Measurements from ENCODE around the gene CDH10.

Gene CDH10

GRCh38 chr5:24602188-24602587 is 42.6 kb downstream of the CDH10 start:
- no peak for DNase-seq (ENCODE audit: low read depth in 2 of 2)

- DNase-seq (ENCODE audit: low read depth in 2 of 2): no peak
These were observed 45.8 kb downstream of the CDH10 start for GRCh38 chr5:24598956-24599355.

GRCh38 chr5:24595329-24595728 is 49.4 kb downstream of the CDH10 start:
- no peak for DNase-seq (ENCODE audit: low read depth in 2 of 2)

GRCh38 chr5:24591426-24591825 is 53.4 kb downstream of the CDH10 start:
- DNase-seq (ENCODE audit: low read depth in 2 of 2): no peak

GRCh38 chr5:24589566-24589965 is 55.2 kb downstream of the CDH10 start:
- DNase-seq (ENCODE audit: low read depth in 2 of 2): no peak

GRCh38 chr5:24585751-24586150 is 59.0 kb downstream of the CDH10 start:
- no peak for DNase-seq (ENCODE audit: low read depth in 2 of 2)

- DNase-seq (ENCODE audit: low read depth in 2 of 2): no peak
These were observed 73.5 kb downstream of the CDH10 start for GRCh38 chr5:24571302-24571701.

- no peak for DNase-seq (ENCODE audit: low read depth in 2 of 2)
These were observed 77.8 kb downstream of the CDH10 start for GRCh38 chr5:24566933-24567332.

DNA sequence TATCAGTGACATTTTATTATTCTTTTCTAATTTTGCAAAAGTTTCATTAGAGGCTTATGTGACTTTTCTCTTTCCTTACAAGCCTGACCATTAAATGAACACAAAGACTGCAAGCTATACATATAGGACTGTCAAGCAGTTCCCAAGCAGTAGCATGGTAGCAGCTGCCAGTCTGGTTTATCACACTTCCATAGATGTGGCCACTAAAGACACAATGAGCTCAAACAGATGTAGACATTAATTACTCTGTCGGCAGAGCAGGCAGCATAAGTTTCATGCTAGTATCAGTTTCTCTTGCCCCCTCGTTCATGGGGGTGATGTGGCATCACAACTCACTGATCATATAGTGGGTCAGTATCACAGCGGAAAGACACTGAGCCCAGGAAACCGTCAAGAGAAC is 89.5 kb downstream of the CDH10 start:
- no peak for DNase-seq (ENCODE audit: low read depth in 2 of 2)

GRCh38 chr5:24547132-24547531 is 97.6 kb downstream of the CDH10 start:
- no peak for DNase-seq (ENCODE audit: low read depth in 2 of 2)

- no peak for DNase-seq (ENCODE audit: low read depth in 2 of 2)
These were observed 105.2 kb downstream of the CDH10 start for GRCh38 chr5:24539613-24540012.

DNA sequence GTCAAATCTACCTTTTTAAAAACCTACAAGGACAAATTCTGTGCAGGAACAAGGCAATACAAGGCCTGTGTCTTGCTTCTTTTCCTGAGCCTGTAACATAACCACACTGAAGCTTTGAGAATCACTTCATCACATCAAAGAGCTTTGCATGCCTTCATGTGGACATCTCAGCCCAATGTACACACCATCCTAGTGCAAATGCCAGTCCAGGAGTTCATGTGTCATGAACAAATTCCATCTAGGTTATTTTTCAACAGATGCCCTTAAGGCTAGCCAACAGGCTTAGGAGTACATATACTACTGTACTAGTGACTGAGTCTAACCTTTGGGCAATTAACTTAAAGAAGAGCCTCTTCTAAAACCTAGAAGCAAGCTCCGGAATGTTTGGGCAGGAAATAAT is 106.4 kb downstream of the CDH10 start:
- DNase-seq (ENCODE audit: low read depth in 2 of 2): no peak

DNA sequence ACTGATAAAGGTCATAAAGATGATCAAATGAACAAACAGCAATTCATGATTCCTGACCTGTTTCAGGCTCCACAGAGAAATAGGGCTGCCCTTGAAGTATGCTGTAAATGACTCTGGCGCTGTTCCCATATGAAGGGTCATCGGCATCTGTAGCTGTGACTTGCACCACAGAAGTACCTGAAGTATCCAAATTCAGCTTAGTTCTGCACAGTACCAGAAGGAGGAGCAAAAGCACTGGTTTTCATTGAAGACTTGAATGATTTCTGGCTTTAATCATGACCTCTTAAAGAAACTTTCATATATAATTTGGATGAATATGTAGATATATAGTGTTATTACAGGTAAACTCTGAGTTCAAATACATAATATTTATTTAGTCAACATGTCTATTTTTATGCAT is 109.1 kb downstream of the CDH10 start:
- no peak for DNase-seq (ENCODE audit: low read depth in 2 of 2)

DNA sequence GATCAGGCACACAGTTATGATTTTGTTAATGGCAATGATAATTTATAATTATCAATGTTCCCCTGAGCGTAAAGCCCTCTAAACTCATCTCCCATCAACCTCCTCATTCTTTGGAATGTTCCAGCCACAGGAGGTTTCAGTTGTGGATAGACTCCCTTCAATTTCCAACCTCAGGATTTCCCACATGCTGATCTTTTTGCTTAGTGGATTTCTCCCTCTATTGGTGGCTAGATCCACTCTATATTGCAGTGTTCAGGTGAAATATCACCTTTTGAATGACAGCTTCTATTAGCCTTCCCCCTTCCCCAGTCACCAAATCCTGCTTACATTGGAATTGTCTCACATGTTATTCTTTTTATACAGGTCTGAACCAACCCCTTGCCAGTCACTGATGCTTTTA is 113.9 kb downstream of the CDH10 start:
- DNase-seq (ENCODE audit: low read depth in 2 of 2): no peak

- no peak for DNase-seq (ENCODE audit: low read depth in 2 of 2)
These were observed 119.4 kb downstream of the CDH10 start for GRCh38 chr5:24525414-24525813.

DNA sequence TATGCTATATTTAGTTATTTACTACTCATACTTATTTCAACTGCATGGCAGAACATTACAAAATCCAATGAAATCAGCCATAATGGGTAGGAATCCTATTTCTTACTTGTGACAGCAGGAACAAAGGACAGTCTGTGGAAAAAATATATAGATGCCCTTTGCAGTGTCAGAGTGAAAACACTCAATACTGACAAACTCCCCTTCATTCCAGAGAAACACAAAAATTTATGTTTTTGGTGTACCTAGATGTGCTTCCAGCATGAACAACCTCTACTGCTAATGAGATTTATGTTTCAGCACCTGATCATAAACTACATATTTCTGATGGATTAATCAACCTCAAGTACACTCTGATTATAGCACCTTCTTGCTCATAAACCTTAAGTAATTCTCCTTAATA is 132.4 kb downstream of the CDH10 start:
- DNase-seq (ENCODE audit: low read depth in 2 of 2): no peak

DNA sequence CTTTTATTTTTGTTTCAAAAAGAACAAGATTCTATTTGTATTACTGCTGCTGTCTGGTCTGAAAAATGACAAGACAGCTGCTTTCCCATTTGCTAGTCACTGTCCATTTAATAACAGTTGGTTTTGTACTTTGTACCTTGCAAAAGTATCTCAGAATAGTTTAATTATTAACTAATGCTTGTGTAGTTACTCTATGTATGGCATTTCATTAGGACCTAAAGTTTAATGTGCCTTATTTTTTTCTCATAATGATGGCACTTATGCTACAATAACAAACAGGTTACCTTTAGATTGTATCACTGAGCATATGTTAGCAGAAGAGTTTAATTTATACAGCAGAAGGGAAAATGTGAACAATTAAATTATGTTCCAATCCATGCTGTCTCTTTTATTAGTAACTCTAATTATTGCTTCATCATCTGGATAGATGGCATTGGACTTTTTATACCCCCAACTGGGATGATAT is 134.2 kb downstream of the CDH10 start:
- no peak for DNase-seq (ENCODE audit: low read depth in 2 of 2)

- no peak for DNase-seq (ENCODE audit: low read depth in 2 of 2)
These were observed 134.8 kb downstream of the CDH10 start for GRCh38 chr5:24509943-24510342.

GRCh38 chr5:24505258-24505657 is 139.5 kb downstream of the CDH10 start:
- DNase-seq (ENCODE audit: low read depth in 2 of 2): no peak

DNA sequence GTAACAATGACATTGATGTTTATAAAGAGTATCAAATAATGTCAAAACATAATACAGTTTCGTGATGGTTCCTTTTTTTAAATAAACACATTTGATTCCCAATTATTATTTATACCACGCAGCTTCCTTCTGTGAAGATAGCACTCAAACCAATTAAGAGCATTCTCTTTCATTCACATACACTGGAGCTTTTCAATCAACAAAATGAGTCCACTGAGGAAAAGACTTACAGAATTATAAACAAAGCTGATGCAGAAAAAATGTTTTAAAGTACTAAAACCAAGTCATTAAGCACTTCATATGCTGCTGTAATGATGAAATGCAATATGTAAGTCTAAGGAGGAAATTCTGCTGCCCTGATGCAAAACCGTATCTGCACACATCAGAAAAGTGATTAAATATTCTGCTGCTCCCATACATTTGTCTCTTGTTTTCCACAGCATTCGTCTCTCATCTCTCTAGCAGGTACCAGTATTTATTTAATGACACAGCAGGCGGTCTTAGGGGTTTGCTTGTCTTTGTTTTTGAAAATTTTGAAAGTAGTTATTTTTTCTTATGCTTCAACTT is 147.1 kb downstream of the CDH10 start:
- DNase-seq (ENCODE audit: low read depth in 2 of 2): no peak

GRCh38 chr5:24497145-24497544 is 147.6 kb downstream of the CDH10 start:
- DNase-seq (ENCODE audit: low read depth in 2 of 2): no peak

GRCh38 chr5:24496268-24496667 is 148.5 kb downstream of the CDH10 start:
- no peak for DNase-seq (ENCODE audit: low read depth in 2 of 2)

GRCh38 chr5:24492229-24492628 is 152.5 kb downstream of the CDH10 start:
- DNase-seq (ENCODE audit: low read depth in 2 of 2): no peak

DNA sequence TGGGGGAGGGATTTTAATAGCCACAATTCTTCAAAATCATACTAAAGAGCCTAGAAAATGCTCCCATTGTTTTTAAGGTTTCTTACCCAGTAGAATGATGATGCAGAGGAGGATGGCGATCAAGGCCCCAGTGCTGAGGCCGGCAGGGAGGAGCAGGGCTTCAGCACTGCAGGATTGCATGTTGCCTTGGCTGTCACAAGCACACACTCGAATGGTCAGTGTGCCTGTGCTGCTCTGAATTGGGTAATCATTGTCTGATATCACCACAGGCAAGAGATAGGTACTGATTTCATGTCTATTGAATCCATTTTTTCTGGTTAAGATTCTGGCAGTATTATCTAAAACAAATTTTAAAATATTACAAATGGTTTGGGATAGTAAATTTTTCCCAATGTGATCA is 153.3 kb downstream of the CDH10 start:
- DNase-seq (ENCODE audit: low read depth in 2 of 2): no peak
